Measurements from ENCODE around the gene GGT7.
A peak's percentile ranks its signal among the peaks of the same experiment; 100 is the strongest.
"Not testable (repeated sequence)": the region's sequence is repeated elsewhere in the genome, so short reads cannot be mapped to it uniquely, and the experiment has no call there.

The GGT7 gene

GRCh38 chr20:34872622-34873224 lies at the start of gene GGT7:
Gene GGT7, minus strand, starts transcription at chr20:34872856. Its CDS starts 41 bp downstream, at chr20:34872815.
- DNase-seq: peak; percentile 84 to 87

- no peak for DNase-seq
Observed at GRCh38 chr20:34921436-34921835, 48.8 kb upstream of the GGT7 start.

DNA sequence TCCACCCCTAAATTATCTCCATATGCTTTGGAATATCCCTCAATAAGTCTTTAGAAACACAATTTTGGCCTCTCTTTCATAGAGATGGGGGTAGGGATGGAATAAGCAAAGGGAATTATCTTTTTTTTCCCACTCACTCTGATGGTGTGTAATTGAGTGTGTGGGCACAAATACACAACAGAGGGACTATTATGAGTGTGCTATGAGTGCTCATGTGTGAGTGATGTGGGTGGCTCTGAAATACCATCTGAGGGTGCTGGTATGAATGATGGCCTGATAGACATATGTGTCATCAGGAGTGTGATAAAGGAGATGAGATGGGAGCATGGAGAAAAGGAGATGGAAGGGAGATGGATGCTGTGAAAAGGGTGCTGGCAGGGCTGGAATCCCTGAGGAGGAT lies 47.4 kb upstream of the GGT7 start:
- no peak for DNase-seq

- DNase-seq: no peak
Observed at GRCh38 chr20:34916774-34917354, 44.2 kb upstream of the GGT7 start.

DNA sequence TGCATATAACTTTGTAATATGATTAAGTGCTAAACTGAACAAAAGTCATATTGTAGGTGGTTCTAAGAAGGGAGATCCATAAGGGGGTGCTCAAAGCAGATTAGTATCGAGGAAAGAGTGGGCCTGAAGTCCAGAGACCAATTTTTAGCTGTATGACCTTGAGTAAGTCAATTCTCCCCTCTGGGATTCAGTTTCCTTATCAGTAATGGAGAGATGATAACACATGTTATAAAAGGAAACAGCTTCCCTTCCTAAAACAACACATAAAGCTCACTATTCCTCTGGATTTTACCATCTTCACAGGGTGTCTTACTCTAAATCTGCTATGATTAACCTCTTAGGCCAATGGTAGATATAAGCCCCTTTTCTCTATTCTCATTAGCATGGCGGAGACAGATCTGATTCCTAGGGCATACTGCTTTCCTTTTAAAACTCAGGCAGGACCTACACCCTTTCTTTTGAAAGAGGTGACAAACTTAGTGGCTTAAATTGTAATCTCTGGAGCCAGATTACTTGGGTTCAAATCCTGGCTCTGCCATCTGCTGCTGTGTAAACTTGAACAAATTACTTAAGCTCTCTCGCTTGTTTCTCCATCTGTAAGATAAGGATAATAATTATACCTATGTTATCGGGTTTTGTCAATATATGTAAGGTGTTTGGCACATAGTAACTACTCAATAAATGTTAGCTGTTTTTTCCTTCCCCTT lies 43.2 kb upstream of the GGT7 start:
- DNase-seq: no peak

DNA sequence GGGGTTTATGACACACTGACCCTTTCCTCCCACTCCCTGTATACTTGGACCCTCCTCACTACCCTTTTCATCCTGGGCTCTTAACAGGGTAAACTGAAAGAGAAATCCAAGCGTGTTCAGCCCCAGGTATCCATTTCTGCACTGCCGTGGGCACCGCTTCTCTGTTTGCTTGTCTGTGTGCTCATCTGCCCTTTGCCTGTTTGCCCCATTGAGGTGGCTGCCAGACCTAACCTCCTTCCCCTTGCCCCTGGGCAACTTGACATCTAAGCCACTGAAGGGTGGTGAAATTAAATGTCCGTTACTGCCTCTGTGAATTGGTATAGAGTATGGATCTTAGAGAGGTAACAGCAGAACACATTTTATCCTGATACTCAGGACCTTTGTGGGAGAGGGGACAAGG lies 42.5 kb upstream of the GGT7 start:
- DNase-seq: no peak

GRCh38 chr20:34907616-34908469 lies 35.2 kb upstream of the GGT7 start:
- peak; percentile 21 to 72 for DNase-seq

DNA sequence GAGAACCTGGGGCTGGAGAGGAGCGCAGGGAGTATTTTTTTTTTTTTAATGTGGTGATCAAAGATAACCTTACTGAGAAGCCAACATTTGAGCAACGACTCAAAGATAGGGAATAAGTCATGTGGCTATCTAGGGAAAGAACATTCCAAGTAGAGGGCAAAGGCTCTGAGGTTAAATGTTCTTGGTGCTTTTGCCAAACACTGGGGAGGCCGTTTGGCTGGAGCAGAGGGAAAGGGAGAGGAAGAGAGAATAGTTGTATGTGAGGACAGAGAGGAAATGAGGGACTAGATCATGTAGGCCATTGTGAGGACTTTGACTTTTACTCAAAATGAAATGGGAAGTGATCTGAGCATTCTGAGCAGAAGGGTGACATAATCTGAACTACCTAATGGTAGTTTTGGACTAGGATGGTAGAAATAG lies 31.6 kb upstream of the GGT7 start:
- no peak for DNase-seq

DNA sequence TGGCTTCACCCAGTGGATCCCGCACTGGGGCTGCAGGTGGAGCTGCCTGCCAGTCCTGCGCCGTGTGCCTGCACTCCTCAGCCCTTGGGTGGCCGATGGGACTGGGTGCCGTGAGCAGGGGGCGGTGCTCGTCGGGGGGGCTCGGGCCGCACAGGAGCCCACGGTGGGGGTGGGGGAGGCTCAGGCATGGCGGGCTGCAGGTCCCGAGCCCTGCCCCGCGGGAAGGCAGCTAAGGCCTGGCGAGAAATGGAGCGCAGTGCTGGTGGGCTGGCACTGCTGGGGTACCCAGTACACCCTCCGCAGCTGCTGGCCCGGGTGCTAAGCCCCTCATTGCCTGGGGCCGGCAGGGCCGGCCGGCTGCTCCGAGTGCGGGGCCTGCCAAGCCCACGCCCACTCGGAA lies 26.1 kb upstream of the GGT7 start:
- not testable (repeated sequence) for DNase-seq

GRCh38 chr20:34898129-34898528 lies 25.5 kb upstream of the GGT7 start:
- not testable (repeated sequence) for DNase-seq

GRCh38 chr20:34896086-34896621 lies 23.5 kb upstream of the GGT7 start:
- DNase-seq: no peak

DNA sequence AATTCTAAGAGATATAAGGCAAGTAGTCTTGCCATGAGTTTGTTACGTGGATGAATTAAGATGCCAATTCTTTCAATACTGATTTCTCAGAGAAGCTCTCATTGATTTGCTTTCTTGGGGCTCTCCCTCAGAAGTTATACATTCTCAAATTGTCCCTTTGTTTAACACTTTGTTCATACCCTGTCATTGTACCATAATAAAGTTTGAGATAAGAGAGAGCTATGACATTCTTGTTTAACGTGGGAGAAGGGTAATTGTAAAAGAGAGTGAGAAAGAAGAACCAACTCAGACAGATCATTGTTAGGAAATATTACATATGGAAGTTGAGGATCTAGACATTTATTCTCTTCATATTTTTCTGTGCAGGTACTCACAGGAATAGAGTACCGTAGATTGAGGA lies 22.8 kb upstream of the GGT7 start:
- no peak for DNase-seq

- no peak for DNase-seq
Observed at GRCh38 chr20:34894723-34895122, 22.1 kb upstream of the GGT7 start.

GRCh38 chr20:34892671-34893070 lies 20.0 kb upstream of the GGT7 start:
- no peak for DNase-seq

GRCh38 chr20:34891166-34892062 lies 18.8 kb upstream of the GGT7 start:
- no peak for DNase-seq

DNA sequence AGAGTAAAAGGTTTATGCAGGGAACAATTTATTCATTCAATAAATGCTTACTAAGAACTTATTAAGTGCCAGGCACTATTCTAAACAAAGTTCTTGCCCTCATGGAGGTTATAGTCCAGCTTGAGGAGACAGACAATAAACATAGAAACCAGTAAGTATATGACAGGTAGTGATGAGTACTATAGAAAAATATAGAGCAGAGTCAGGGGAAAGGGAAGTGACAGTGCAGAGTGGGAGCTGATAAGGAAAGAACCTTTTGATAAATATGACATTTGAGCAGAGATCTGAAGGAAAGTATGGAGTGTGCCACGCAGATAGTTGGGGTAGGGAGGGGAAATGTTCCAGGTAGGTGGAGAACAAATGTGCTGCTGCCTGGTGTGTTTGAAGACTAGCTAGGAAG lies 15.8 kb upstream of the GGT7 start:
- DNase-seq: no peak

- DNase-seq: no peak
Observed at GRCh38 chr20:34887023-34887422, 14.4 kb upstream of the GGT7 start.

DNA sequence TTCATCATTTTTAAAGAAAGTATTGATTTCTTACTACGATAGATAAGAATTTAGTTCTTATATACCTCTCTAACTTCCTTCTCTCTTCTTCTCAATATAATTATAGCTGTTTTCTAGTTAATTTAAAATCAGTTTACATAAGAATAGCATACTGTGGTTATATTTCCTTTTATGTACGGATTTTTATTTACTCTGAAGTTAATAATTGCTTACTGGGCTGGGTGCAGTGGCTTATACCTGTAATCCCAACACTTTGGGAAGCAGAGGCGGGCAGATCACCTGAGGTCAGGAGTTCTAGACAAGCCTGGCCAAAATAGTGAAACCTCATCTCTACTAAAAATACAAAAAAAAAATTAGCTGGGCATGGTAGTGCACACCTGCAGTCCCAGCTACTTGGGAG lies 13.5 kb upstream of the GGT7 start:
- DNase-seq: no peak

- DNase-seq: no peak
Observed at GRCh38 chr20:34884260-34884659, 11.6 kb upstream of the GGT7 start.

DNA sequence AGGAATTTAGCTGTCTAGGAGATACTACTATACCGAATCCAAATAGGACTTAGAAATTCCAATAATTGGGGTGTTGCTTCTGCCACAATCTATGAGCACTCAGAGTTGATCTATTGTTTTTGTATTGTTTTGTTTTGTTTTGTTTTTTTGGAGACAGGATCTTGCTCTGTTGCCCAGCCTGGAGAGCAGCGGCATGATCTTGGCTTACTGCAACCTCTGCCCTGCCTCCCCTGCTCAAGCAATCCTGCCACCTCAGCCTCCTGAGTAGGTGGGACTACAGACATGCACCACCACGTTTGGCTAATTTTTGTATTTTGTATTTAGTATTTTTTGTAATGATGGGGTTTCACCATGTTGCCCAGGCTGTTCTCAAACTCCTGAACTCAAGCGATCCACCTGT lies 11.2 kb upstream of the GGT7 start:
- DNase-seq: no peak

DNA sequence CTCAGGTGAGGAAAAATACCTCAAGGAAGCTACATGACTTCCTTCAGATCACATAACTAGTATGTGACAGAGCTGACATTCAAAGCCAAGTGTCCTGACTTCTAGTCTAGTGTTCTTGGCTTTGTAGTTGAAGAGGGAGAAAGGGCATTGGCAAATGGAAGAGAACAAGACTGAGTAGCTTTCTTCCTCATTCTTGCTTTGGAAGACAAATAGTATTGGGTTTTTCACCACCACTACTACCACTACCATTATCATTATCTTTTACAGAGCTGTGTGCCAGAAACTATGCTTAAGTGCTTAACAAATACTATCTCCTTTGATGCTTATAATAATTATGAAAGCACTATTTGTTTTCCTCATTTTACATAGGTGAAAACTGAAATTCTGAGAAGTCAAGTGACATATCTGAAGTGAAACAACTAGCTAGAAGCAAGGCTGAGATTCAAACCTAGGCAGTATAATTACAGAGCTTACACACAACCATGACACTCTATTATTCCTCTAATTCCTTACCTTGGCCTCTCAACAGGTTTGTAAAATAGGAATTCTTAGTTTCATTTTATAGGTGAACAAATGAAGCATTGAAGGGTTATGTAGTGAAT lies 10.5 kb upstream of the GGT7 start:
- DNase-seq: no peak

DNA sequence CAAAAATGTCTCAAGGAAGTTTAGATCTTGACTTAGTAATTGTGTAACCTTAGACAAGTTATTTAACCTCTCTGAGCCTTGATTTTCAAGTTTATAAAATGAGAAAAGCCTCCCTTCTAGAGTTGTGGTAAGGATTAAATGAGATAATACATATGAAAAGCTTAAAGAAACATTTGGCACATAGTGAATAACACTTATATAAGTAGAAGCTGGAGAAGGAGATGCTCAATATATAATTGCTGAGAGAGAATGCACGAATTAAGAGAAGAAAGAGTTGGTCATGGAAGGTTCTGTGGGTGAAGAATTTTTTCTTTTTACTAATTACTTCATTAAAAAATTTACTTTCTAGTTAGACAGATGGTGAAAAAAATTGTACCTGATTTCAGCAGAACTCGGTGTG lies 9.0 kb upstream of the GGT7 start:
- DNase-seq: no peak

Data from NCI-H2081 (cell line).